SK-N-SH (cell line): ENCODE results near the gene FBN2. TPM values are rescaled to one million over a fixed set of nuclear protein-coding genes. Genes with fewer than 3 reads are reported as not detected.

Source experiments
- CTCF ChIA-PET: fragments of 300-600, 350-600 bp; formaldehyde crosslinking; extraction: SDS; loops from one replicate; lab custom pipeline; 2021; lab: Yijun Ruan, JAX
- POLR2A ChIA-PET: fragments of 350-600 bp; sonication (Branson Sonifier 250); formaldehyde crosslinking; extraction: SDS; loops from one replicate; lab custom pipeline; 2020; ENCODE audit warnings: antibody characterized with exemption, inconsistent platforms; lab: Yijun Ruan, JAX
- DNase-seq: peaks from one replicate; pipeline ENCODE4 v3.0.0; 2012
- H2AFZ ChIP-seq: fragments of 200-600 bp; sonication (generic); 2 replicates; pipeline ENCODE4 v1.8.1; 2016; ENCODE audit warnings: antibody characterized with exemption, mild to moderate bottlenecking, low read depth
- H3F3A ChIP-seq: fragments of 200-600 bp; sonication (generic); replicated peaks from 2 replicates; pipeline ENCODE3; 2016; ENCODE audit warnings: antibody characterized with exemption, mild to moderate bottlenecking; ENCODE audit not compliant: insufficient read depth
- H3K27ac ChIP-seq, 2 experiments: fragments of 200-500 bp in 1 of 2; fragments of 200-600 bp in 1 of 2; sonication (Bioruptor generic) in 1 of 2; sonication (generic), shearing (Covaris generic) in 1 of 2; 2 replicates each; pipeline versions ENCODE4 v1.5.1 to v1.6.1; 2014 to 2016; ENCODE audit warnings: low read depth in 2 of 2, inconsistent platforms in 1 of 2, low read length in 1 of 2, mild to moderate bottlenecking in 1 of 2, mixed read lengths in 1 of 2
- H3K27me3 ChIP-seq: fragments of 200-600 bp; sonication (generic), shearing (Covaris generic); 2 replicates; pipeline ENCODE4 v1.6.1; 2016; ENCODE audit warnings: mixed run types; ENCODE audit not compliant: insufficient read depth
- H3K36me3 ChIP-seq, 2 experiments: fragments of 200-500 bp in 1 of 2; fragments of 200-600 bp in 1 of 2; sonication (Bioruptor generic) in 1 of 2; sonication (generic) in 1 of 2; replicated peaks in 1 of 2; 2 replicates each; pipeline versions ENCODE3 to v1.5.1; 2014 to 2016; ENCODE audit warnings: low read length in 1 of 2, mild to moderate bottlenecking in 1 of 2; ENCODE audit not compliant: insufficient read depth in 2 of 2, control insufficient read depth in 1 of 2
- H3K4me1 ChIP-seq, 2 experiments: fragments of 200-500 bp in 1 of 2; fragments of 200-600 bp in 1 of 2; sonication (Bioruptor generic) in 1 of 2; sonication (generic), shearing (Covaris generic) in 1 of 2; 2 replicates each; pipeline versions ENCODE4 v1.5.1 to v1.6.1; 2014 to 2016; ENCODE audit warnings: low read depth in 1 of 2, low read length in 1 of 2, mixed run types in 1 of 2; ENCODE audit not compliant: insufficient read depth in 2 of 2, control insufficient read depth in 1 of 2
- H3K4me2 ChIP-seq: fragments of 200-600 bp; sonication (generic), shearing (Covaris generic); 2 replicates; pipeline ENCODE4 v1.6.1; 2017; ENCODE audit warnings: mixed run types
- H3K4me3 ChIP-seq, 2 experiments: fragments of 200-500 bp in 1 of 2; fragments of 200-600 bp in 1 of 2; sonication (Bioruptor generic) in 1 of 2; sonication (generic), shearing (Covaris generic) in 1 of 2; 2 replicates each; pipeline versions ENCODE4 v1.5.1 to v1.8.1; 2014 to 2016; ENCODE audit warnings: low read depth in 2 of 2, inconsistent platforms in 1 of 2, low read length in 1 of 2, mild to moderate bottlenecking in 1 of 2, mixed read lengths in 1 of 2, moderate library complexity in 1 of 2
- H3K79me2 ChIP-seq: fragments of 200-600 bp; sonication (generic); 2 replicates; pipeline ENCODE4 v1.8.1; 2017; ENCODE audit warnings: mild to moderate bottlenecking; ENCODE audit not compliant: insufficient read depth
- H3K9ac ChIP-seq: fragments of 200-600 bp; sonication (generic); 2 replicates; pipeline ENCODE4 v1.6.1; 2017; ENCODE audit warnings: mixed run types
- H3K9me2 ChIP-seq: fragments of 200-600 bp; sonication (generic); 2 replicates; pipeline ENCODE4 v1.6.1; 2017; ENCODE audit warnings: mixed run types
- H3K9me3 ChIP-seq: fragments of 200-600 bp; sonication (generic); 2 replicates; pipeline ENCODE4 v1.6.1; 2017; ENCODE audit warnings: mixed run types, mild to moderate bottlenecking, moderate library complexity
- H4K20me1 ChIP-seq: fragments of 200-600 bp; sonication (generic); 2 replicates; pipeline ENCODE4 v1.6.1; 2017; ENCODE audit warnings: mild to moderate bottlenecking, mixed run types; ENCODE audit not compliant: insufficient read depth
- ELF1 ChIP-seq: IDR thresholded peaks from 2 replicates; pipeline ENCODE4 v1.4.0; 2012
- EZH2phosphoT487 ChIP-seq: fragments of 200-600 bp; sonication (generic); IDR thresholded peaks from 2 replicates; pipeline ENCODE4 v1.6.1; 2017; ENCODE audit warnings: low read depth, mixed run types, mild to moderate bottlenecking, antibody characterized with exemption, moderate library complexity, borderline replicate concordance
- FOSL2 ChIP-seq: IDR thresholded peaks from 2 replicates; pipeline ENCODE4 v1.4.0; 2012; ENCODE audit warnings: low read depth, mild to moderate bottlenecking, moderate library complexity, borderline replicate concordance
- FOXJ3 ChIP-seq: sonication (generic); formaldehyde crosslinking; IDR thresholded peaks from 2 replicates; pipeline ENCODE4 v1.5.1; 2020; ENCODE audit warnings: mild to moderate bottlenecking, missing genetic modification reagents
- GABPA ChIP-seq: IDR thresholded peaks from 2 replicates; pipeline ENCODE4 v1.4.0; 2012; ENCODE audit warnings: low read depth, mild to moderate bottlenecking
- JUND ChIP-seq: IDR thresholded peaks from 2 replicates; pipeline ENCODE4 v1.4.0; 2012
- MAX ChIP-seq: IDR thresholded peaks from 2 replicates; pipeline ENCODE4 v1.4.0; 2012; ENCODE audit warnings: low read depth
- MXI1 ChIP-seq: IDR thresholded peaks from 2 replicates; pipeline ENCODE4 v1.6.1; 2012; ENCODE audit warnings: mild to moderate bottlenecking, low read depth, low read length, improper control_type of control experiment
- NRF1 ChIP-seq: IDR thresholded peaks from 2 replicates; pipeline ENCODE4 v1.6.1; 2012; ENCODE audit warnings: low read depth, mild to moderate bottlenecking, low read length
- RAD21 ChIP-seq: IDR thresholded peaks from 2 replicates; pipeline ENCODE4 v1.6.1; 2012; ENCODE audit warnings: mild to moderate bottlenecking, low read length
- REST ChIP-seq: IDR thresholded peaks from 2 replicates; pipeline ENCODE4 v1.6.1; 2012; ENCODE audit warnings: mild to moderate bottlenecking, low read depth, low read length, moderate library complexity
- RXRA ChIP-seq: IDR thresholded peaks from 2 replicates; pipeline ENCODE4 v1.4.0; 2012; ENCODE audit warnings: low read depth, mild to moderate bottlenecking, borderline replicate concordance
- SMC3 ChIP-seq: IDR thresholded peaks from 2 replicates; pipeline ENCODE4 v1.6.1; 2012; ENCODE audit warnings: low read depth, low read length, improper control_type of control experiment
- TAF1 ChIP-seq: IDR thresholded peaks from 2 replicates; pipeline ENCODE4 v1.6.1; 2012; ENCODE audit warnings: low read depth, mild to moderate bottlenecking, low read length, moderate library complexity, borderline replicate concordance
- TCF12 ChIP-seq: IDR thresholded peaks from 2 replicates; pipeline ENCODE4 v1.4.0; 2012
- USF2 ChIP-seq: fragments of 150-350 bp; IDR thresholded peaks from 2 replicates; pipeline ENCODE4 v1.6.1; 2017; ENCODE audit warnings: antibody characterized with exemption, low read length, low read depth, borderline replicate concordance
- YY1 ChIP-seq: IDR thresholded peaks from 2 replicates; pipeline ENCODE4 v1.4.0; 2012; ENCODE audit warnings: low read depth, mild to moderate bottlenecking
- ZBTB33 ChIP-seq: IDR thresholded peaks from 2 replicates; pipeline ENCODE4 v1.4.0; 2012; ENCODE audit warnings: low read depth, borderline replicate concordance
- WGBS: methylation state at CpG from one replicate; pipeline ENCODE4 v1.1.6; 2017; ENCODE audit warnings: low lambda C conversion rate; 5-methylcytosine and 5-hydroxymethylcytosine counted together
- polyA plus RNA-seq, 3 experiments: library from polyadenylated mRNA; depleted of rRNA; stranded (reverse); fragments of >200 nt; gene quantifications; 2 replicates each; pipeline ENCODE4 v1.2.3, GENCODE V29; 2012
- TF ChIP-seq, protein P1 (sequence below): IDR thresholded peaks from 2 replicates; pipeline ENCODE4 v1.4.0; 2012; ENCODE audit warnings: low read depth, borderline replicate concordance
- TF ChIP-seq, protein P2 (sequence below): IDR thresholded peaks from 2 replicates; pipeline ENCODE4; 2012

FBN2 gene
- polyA plus RNA-seq, 1 of the 3 experiments (the other 2 are of a cell fraction), result 2.2 TPM

GRCh38 chr5:128408622-128409021 is 129.4 kb downstream of the FBN2 start:
- 17% methylated on average over 5 of the region's 5 CpGs for WGBS
- POLR2A ChIA-PET, result no interaction called here

GRCh38 chr5:128407944-128408343 is 130.1 kb downstream of the FBN2 start:
- no peak for DNase-seq
- Histone ChIP-seq H3K4me2 (no peak overlapping the region), H3K9me2 (no peaks in the 10 kb centered on the region), H2AFZ (no peak overlapping the region), H3K36me3 (no peaks in the 10 kb centered on the region), H3K27ac (no peak overlapping the region), H3K9me3 (no peaks in the 10 kb centered on the region), H3K79me2 (no peaks in the 10 kb centered on the region), H4K20me1 (no peaks in the 10 kb centered on the region), H3K9ac (no peak overlapping the region), H3K4me1 (no peaks in the 10 kb centered on the region), H3K27me3 (no peaks in the 10 kb centered on the region), H3K4me3 (no peak overlapping the region), H3F3A (no peaks in the 10 kb centered on the region)
- WGBS, result 22% methylated on average over 1 of the region's 1 CpG
- CTCF ChIA-PET, result no interaction called here
- POLR2A ChIA-PET, result no interaction called here
- no peak for TF ChIP-seq YY1
- no peak for TF ChIP-seq ZBTB33
- TF ChIP-seq REST, result no peak
- TF ChIP-seq MXI1, result no peak
- no peak for TF ChIP-seq GABPA
- TF ChIP-seq SMC3, result no peak
- TF ChIP-seq ELF1, result no peak
- TF ChIP-seq MAX, result no peak
- no peak for TF ChIP-seq EZH2phosphoT487
- no peak for TF ChIP-seq FOSL2

More at GRCh38 chr5:128408622-128409021, 129.4 kb downstream of the FBN2 start:
- no peaks in the 10 kb centered on the region for H3F3A ChIP-seq
- no peak overlapping the region for H3K4me3 ChIP-seq
- no peak overlapping the region for H3K27ac ChIP-seq
- CTCF ChIA-PET, result no interaction called here
- TF ChIP-seq, protein P1, sequence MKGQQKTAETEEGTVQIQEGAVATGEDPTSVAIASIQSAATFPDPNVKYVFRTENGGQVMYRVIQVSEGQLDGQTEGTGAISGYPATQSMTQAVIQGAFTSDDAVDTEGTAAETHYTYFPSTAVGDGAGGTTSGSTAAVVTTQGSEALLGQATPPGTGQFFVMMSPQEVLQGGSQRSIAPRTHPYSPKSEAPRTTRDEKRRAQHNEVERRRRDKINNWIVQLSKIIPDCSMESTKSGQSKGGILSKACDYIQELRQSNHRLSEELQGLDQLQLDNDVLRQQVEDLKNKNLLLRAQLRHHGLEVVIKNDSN, result no peak
- TF ChIP-seq YY1 (no peak), TAF1 (no peak), USF2 (no peak), EZH2phosphoT487 (no peak), JUND (no peak), TCF12 (no peak), RXRA (no peak), RAD21 (no peak), FOXJ3 (CRISPR knock-in tag) (no peak), NRF1 (no peak)
- TF ChIP-seq, protein P2, sequence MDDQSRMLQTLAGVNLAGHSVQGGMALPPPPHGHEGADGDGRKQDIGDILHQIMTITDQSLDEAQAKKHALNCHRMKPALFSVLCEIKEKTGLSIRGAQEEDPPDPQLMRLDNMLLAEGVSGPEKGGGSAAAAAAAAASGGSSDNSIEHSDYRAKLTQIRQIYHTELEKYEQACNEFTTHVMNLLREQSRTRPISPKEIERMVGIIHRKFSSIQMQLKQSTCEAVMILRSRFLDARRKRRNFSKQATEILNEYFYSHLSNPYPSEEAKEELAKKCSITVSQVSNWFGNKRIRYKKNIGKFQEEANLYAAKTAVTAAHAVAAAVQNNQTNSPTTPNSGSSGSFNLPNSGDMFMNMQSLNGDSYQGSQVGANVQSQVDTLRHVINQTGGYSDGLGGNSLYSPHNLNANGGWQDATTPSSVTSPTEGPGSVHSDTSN, result no peak
- TF ChIP-seq, all 33 proteins: peak for 0
- no peaks in the 10 kb centered on the region for H3K9me3 ChIP-seq
- no peak overlapping the region for H2AFZ ChIP-seq
- no peaks in the 10 kb centered on the region for H4K20me1 ChIP-seq
- H3K9ac ChIP-seq, result no peak overlapping the region
- no peaks in the 10 kb centered on the region for H3K4me1 ChIP-seq
- no peaks in the 10 kb centered on the region for H3K9me2 ChIP-seq
- H3K36me3 ChIP-seq, result no peaks in the 10 kb centered on the region
- H3K27me3 ChIP-seq, result no peaks in the 10 kb centered on the region
- no peak for DNase-seq
- H3K79me2 ChIP-seq, result no peaks in the 10 kb centered on the region
- no peak overlapping the region for H3K4me2 ChIP-seq
